HEK293 (cell line): ENCODE results near the gene ZNF154.

Source experiments
- GFI1B ChIP-seq: fragments of 450-650 bp; formaldehyde crosslinking; IDR thresholded peaks from 2 replicates; pipeline ENCODE4 v1.5.1; 2016; ENCODE audit warnings: missing biosample characterization, missing genetic modification characterization
- GLI2 ChIP-seq: fragments of 450-650 bp; formaldehyde crosslinking; IDR thresholded peaks from 2 replicates; pipeline ENCODE4; 2017; ENCODE audit warnings: missing biosample characterization, missing genetic modification characterization, low read depth, borderline replicate concordance
- KLF8 ChIP-seq: fragments of 450-650 bp; formaldehyde crosslinking; IDR thresholded peaks from 2 replicates; pipeline ENCODE4 v1.5.1; 2016; ENCODE audit warnings: missing biosample characterization, missing genetic modification characterization
- KLF9 ChIP-seq: fragments of 450-650 bp; formaldehyde crosslinking; IDR thresholded peaks from 2 replicates; pipeline ENCODE4 v1.5.1; 2016; ENCODE audit warnings: missing biosample characterization, missing genetic modification characterization, low read depth
- MYNN ChIP-seq: fragments of 450-650 bp; formaldehyde crosslinking; IDR thresholded peaks from 2 replicates; pipeline ENCODE4 v1.5.1; 2016; ENCODE audit warnings: missing biosample characterization, missing genetic modification characterization, borderline replicate concordance
- SCRT1 ChIP-seq: fragments of 450-650 bp; formaldehyde crosslinking; IDR thresholded peaks from 2 replicates; pipeline ENCODE4 v1.5.1; 2016; ENCODE audit warnings: missing biosample characterization, missing genetic modification characterization, borderline replicate concordance
- SETDB1 ChIP-seq: IDR thresholded peaks from one replicate; pipeline ENCODE4 v1.6.1; 2017; ENCODE audit warnings: mild to moderate bottlenecking, low read length, moderate library complexity, mixed read lengths; ENCODE audit not compliant: insufficient read length
- ZBTB21 ChIP-seq: fragments of 450-650 bp; formaldehyde crosslinking; IDR thresholded peaks from 2 replicates; pipeline ENCODE4 v1.5.1; 2017; ENCODE audit warnings: missing biosample characterization, missing genetic modification characterization
- ZBTB48 ChIP-seq: fragments of 450-650 bp; formaldehyde crosslinking; IDR thresholded peaks from 2 replicates; pipeline ENCODE4 v1.5.1; 2016; ENCODE audit warnings: missing biosample characterization, missing genetic modification characterization
- ZBTB8A ChIP-seq: fragments of 450-650 bp; formaldehyde crosslinking; IDR thresholded peaks from 2 replicates; pipeline ENCODE4 v1.5.1; 2016; ENCODE audit warnings: missing biosample characterization, missing genetic modification characterization
- ZEB2 ChIP-seq: fragments of 450-650 bp; formaldehyde crosslinking; IDR thresholded peaks from 2 replicates; pipeline ENCODE4 v1.5.1; 2016; ENCODE audit warnings: missing biosample characterization, missing genetic modification characterization
- ZNF114 ChIP-seq: fragments of 450-650 bp; formaldehyde crosslinking; IDR thresholded peaks from 2 replicates; pipeline ENCODE4 v1.5.0; 2017; ENCODE audit warnings: missing biosample characterization, missing genetic modification characterization
- ZNF121 ChIP-seq: fragments of 450-650 bp; formaldehyde crosslinking; IDR thresholded peaks from 2 replicates; pipeline ENCODE4 v1.5.1; 2016; ENCODE audit warnings: missing biosample characterization, missing genetic modification characterization
- ZNF155 ChIP-seq: fragments of 450-650 bp; formaldehyde crosslinking; IDR thresholded peaks from 2 replicates; pipeline ENCODE4 v1.5.1; 2016; ENCODE audit warnings: missing biosample characterization, missing genetic modification characterization
- ZNF248 ChIP-seq: fragments of 450-650 bp; formaldehyde crosslinking; IDR thresholded peaks from 2 replicates; pipeline ENCODE4 v1.5.1; 2017; ENCODE audit warnings: missing biosample characterization, missing genetic modification characterization
- ZNF266 ChIP-seq: fragments of 450-650 bp; formaldehyde crosslinking; IDR thresholded peaks from 2 replicates; pipeline ENCODE4 v1.5.1; 2016; ENCODE audit warnings: missing biosample characterization, missing genetic modification characterization, low read depth
- ZNF423 ChIP-seq: fragments of 450-650 bp; formaldehyde crosslinking; IDR thresholded peaks from 2 replicates; pipeline ENCODE4 v1.5.1; 2016; ENCODE audit warnings: missing biosample characterization, missing genetic modification characterization
- ZNF433 ChIP-seq: fragments of 450-650 bp; formaldehyde crosslinking; IDR thresholded peaks from 2 replicates; pipeline ENCODE4 v1.5.1; 2016; ENCODE audit warnings: missing biosample characterization, missing genetic modification characterization, low read depth
- ZNF529 ChIP-seq: fragments of 450-650 bp; formaldehyde crosslinking; IDR thresholded peaks from 2 replicates; pipeline ENCODE4 v1.5.1; 2017; ENCODE audit warnings: missing genetic modification characterization, missing biosample characterization; ENCODE audit not compliant: insufficient replicate concordance
- ZNF560 ChIP-seq: fragments of 450-650 bp; formaldehyde crosslinking; IDR thresholded peaks from 2 replicates; pipeline ENCODE4 v1.5.1; 2017; ENCODE audit warnings: missing biosample characterization, missing genetic modification characterization, borderline replicate concordance
- ZNF571 ChIP-seq: fragments of 450-650 bp; formaldehyde crosslinking; IDR thresholded peaks from 2 replicates; pipeline ENCODE4 v1.5.0; 2017; ENCODE audit warnings: missing biosample characterization, missing genetic modification characterization
- ZNF670 ChIP-seq: fragments of 450-650 bp; formaldehyde crosslinking; IDR thresholded peaks from 2 replicates; pipeline ENCODE4 v1.5.1; 2016; ENCODE audit warnings: missing biosample characterization, missing genetic modification characterization, low read depth
- ZNF707 ChIP-seq: fragments of 450-650 bp; formaldehyde crosslinking; IDR thresholded peaks from 2 replicates; pipeline ENCODE4 v1.5.1; 2016; ENCODE audit warnings: missing biosample characterization, missing genetic modification characterization
- ZNF768 ChIP-seq: fragments of 450-650 bp; formaldehyde crosslinking; IDR thresholded peaks from 2 replicates; pipeline ENCODE4 v1.5.1; 2018; ENCODE audit warnings: missing biosample characterization, mild to moderate bottlenecking, missing genetic modification characterization
- ZNF792 ChIP-seq: fragments of 450-650 bp; formaldehyde crosslinking; IDR thresholded peaks from 2 replicates; pipeline ENCODE4 v1.5.1; 2016; ENCODE audit warnings: missing biosample characterization, missing genetic modification characterization
- TF ChIP-seq, protein P1 (sequence below): IDR thresholded peaks from 2 replicates; pipeline ENCODE4 v1.6.1; 2011; ENCODE audit warnings: mild to moderate bottlenecking, low read depth, low read length, borderline replicate concordance
- TF ChIP-seq, protein P2 (sequence below): fragments of 450-650 bp; formaldehyde crosslinking; IDR thresholded peaks from 2 replicates; pipeline ENCODE4 v1.5.1; 2016; ENCODE audit warnings: missing biosample characterization, missing genetic modification characterization
- TF ChIP-seq, protein P3 (sequence below): fragments of 450-650 bp; formaldehyde crosslinking; IDR thresholded peaks from 2 replicates; pipeline ENCODE4 v1.5.1; 2016; ENCODE audit warnings: missing biosample characterization, missing genetic modification characterization
- TF ChIP-seq, protein P4 (sequence below): fragments of 450-650 bp; formaldehyde crosslinking; conservative IDR thresholded peaks from 2 replicates; pipeline ENCODE4 v1.5.1; 2016; ENCODE audit warnings: low read depth, missing biosample characterization, missing genetic modification characterization
- TF ChIP-seq, protein P5 (sequence below): fragments of 450-650 bp; formaldehyde crosslinking; IDR thresholded peaks from 2 replicates; pipeline ENCODE4 v1.5.1; 2016; ENCODE audit warnings: missing biosample characterization, missing genetic modification characterization

ZNF154 gene

DNA sequence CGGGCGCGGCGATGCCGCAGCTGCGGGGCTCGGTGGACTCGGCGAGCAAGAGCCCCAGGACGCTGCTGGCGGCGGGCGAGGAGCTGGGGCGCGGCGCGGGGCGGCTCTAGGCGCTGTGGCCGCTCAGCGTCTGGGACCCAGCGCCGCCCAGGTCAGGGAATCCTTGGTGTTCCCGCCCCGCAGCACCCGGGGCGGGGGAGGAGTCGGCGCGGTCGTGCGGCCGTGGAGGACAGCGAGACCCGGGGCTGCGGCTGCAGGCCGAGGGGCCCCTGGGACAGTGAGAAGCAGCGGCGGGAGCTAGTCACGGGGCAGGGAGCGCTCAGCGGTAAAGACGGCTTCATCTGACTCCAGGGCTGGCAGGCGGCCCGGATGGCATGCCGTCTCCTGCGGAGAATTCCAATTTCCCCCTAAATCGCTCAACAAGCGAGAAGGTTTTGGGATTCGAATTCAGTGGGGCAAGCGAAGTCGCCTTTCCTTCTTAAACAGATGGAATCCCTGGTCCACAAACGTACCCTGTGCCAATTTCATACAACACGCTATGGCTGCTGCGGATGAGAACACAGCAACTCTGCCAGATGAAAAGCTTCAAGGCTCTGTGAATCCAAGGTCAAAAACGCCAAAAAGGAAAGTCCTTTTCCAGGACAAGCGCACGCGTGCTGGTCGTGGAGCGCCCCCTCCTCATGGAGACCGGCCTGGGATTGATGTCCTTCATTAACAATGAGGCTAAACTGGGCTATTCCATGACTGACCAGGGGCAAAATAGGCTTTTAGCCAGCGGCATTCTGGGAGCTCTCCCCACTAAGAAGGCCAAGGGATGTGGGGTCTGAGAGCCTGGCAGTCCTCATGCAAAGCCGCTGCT is 44.5 kb downstream of the ZNF154 start (continued):
- TF ChIP-seq ZNF121 (no peak), ZNF423 (no peak), ZNF571 (no peak), ZNF792 (tag by site-specific recombination) (no peak), ZBTB48 (tag by site-specific recombination) (no peak), MYNN (tag by site-specific recombination) (no peak), ZNF266 (tag by site-specific recombination) (no peak), ZBTB21 (tag by site-specific recombination) (no peak), ZNF768 (tag by site-specific recombination) (no peak), ZEB2 (tag by site-specific recombination) (no peak), ZNF114 (tag by site-specific recombination) (no peak), ZNF529 (no peak), ZNF707 (tag by site-specific recombination) (no peak), ZNF560 (no peak), SCRT1 (tag by site-specific recombination) (no peak), ZNF248 (tag by site-specific recombination) (no peak), ZNF433 (tag by site-specific recombination) (no peak), KLF8 (peak; percentile 47; the same call in 1 of the 2 replicates), SETDB1 (no peak), ZBTB8A (tag by site-specific recombination) (peak; percentile 44; the same call in 1 of the 2 replicates), KLF9 (peak; percentile 36; the same call in 1 of the 2 replicates), GLI2 (no peak), GFI1B (tag by site-specific recombination) (no peak), ZNF670 (tag by site-specific recombination) (no peak), ZNF155 (tag by site-specific recombination) (no peak)
- TF ChIP-seq, protein P1, sequence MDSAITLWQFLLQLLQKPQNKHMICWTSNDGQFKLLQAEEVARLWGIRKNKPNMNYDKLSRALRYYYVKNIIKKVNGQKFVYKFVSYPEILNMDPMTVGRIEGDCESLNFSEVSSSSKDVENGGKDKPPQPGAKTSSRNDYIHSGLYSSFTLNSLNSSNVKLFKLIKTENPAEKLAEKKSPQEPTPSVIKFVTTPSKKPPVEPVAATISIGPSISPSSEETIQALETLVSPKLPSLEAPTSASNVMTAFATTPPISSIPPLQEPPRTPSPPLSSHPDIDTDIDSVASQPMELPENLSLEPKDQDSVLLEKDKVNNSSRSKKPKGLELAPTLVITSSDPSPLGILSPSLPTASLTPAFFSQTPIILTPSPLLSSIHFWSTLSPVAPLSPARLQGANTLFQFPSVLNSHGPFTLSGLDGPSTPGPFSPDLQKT: no peak
- TF ChIP-seq, protein P2, sequence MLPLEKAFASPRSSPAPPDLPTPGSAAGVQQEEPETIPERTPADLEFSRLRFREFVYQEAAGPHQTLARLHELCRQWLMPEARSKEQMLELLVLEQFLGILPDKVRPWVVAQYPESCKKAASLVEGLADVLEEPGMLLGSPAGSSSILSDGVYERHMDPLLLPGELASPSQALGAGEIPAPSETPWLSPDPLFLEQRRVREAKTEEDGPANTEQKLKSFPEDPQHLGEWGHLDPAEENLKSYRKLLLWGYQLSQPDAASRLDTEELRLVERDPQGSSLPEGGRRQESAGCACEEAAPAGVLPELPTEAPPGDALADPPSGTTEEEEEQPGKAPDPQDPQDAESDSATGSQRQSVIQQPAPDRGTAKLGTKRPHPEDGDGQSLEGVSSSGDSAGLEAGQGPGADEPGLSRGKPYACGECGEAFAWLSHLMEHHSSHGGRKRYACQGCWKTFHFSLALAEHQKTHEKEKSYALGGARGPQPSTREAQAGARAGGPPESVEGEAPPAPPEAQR (tag by site-specific recombination): no peak
- TF ChIP-seq, protein P3, sequence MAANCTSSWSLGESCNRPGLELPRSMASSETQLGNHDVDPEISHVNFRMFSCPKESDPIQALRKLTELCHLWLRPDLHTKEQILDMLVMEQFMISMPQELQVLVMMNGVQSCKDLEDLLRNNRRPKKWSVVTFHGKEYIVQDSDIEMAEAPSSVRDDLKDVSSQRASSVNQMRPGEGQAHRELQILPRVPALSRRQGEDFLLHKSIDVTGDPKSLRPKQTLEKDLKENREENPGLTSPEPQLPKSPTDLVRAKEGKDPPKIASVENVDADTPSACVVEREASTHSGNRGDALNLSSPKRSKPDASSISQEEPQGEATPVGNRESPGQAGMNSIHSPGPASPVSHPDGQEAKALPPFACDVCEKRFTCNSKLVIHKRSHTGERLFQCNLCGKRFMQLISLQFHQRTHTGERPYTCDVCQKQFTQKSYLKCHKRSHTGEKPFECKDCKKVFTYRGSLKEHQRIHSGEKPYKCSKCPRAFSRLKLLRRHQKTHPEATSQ: no peak
- TF ChIP-seq, protein P4, sequence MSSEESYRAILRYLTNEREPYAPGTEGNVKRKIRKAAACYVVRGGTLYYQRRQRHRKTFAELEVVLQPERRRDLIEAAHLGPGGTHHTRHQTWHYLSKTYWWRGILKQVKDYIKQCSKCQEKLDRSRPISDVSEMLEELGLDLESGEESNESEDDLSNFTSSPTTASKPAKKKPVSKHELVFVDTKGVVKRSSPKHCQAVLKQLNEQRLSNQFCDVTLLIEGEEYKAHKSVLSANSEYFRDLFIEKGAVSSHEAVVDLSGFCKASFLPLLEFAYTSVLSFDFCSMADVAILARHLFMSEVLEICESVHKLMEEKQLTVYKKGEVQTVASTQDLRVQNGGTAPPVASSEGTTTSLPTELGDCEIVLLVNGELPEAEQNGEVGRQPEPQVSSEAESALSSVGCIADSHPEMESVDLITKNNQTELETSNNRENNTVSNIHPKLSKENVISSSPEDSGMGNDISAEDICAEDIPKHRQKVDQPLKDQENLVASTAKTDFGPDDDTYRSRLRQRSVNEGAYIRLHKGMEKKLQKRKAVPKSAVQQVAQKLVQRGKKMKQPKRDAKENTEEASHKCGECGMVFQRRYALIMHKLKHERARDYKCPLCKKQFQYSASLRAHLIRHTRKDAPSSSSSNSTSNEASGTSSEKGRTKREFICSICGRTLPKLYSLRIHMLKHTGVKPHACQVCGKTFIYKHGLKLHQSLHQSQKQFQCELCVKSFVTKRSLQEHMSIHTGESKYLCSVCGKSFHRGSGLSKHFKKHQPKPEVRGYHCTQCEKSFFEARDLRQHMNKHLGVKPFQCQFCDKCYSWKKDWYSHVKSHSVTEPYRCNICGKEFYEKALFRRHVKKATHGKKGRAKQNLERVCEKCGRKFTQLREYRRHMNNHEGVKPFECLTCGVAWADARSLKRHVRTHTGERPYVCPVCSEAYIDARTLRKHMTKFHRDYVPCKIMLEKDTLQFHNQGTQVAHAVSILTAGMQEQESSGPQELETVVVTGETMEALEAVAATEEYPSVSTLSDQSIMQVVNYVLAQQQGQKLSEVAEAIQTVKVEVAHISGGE (tag by site-specific recombination): 0 out of 2 replicates have a peak, but pooled peaks have one; percentile 15
- TF ChIP-seq, protein P5, sequence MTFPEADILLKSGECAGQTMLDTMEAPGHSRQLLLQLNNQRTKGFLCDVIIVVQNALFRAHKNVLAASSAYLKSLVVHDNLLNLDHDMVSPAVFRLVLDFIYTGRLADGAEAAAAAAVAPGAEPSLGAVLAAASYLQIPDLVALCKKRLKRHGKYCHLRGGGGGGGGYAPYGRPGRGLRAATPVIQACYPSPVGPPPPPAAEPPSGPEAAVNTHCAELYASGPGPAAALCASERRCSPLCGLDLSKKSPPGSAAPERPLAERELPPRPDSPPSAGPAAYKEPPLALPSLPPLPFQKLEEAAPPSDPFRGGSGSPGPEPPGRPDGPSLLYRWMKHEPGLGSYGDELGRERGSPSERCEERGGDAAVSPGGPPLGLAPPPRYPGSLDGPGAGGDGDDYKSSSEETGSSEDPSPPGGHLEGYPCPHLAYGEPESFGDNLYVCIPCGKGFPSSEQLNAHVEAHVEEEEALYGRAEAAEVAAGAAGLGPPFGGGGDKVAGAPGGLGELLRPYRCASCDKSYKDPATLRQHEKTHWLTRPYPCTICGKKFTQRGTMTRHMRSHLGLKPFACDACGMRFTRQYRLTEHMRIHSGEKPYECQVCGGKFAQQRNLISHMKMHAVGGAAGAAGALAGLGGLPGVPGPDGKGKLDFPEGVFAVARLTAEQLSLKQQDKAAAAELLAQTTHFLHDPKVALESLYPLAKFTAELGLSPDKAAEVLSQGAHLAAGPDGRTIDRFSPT (tag by site-specific recombination): no peak
